Activated naive CD4-positive, alpha-beta T cell treated with anti-CD3 and anti-CD28 coated beads, Interleukin-2, amount 50 U/mL, for 24 hours (primary cell): Measurements from ENCODE around the gene RRAS2.

Source experiments
- H3K27ac Mint-ChIP-seq: one replicate; pipeline ENCODE4 v1.8.0; 2021; ENCODE audit warnings: mild to moderate bottlenecking, mixed read lengths
- H3K27me3 Mint-ChIP-seq: one replicate; pipeline ENCODE4 v1.8.0; 2021; ENCODE audit warnings: mixed read lengths
- H3K36me3 Mint-ChIP-seq: one replicate; pipeline ENCODE4 v1.8.0; 2021; ENCODE audit warnings: mixed read lengths
- H3K4me1 Mint-ChIP-seq: one replicate; pipeline ENCODE4 v1.8.0; 2021; ENCODE audit warnings: mixed read lengths
- H3K4me3 Mint-ChIP-seq: one replicate; pipeline ENCODE4 v1.8.0; 2021; ENCODE audit warnings: mild to moderate bottlenecking, mixed read lengths
- H3K9me3 Mint-ChIP-seq: one replicate; pipeline ENCODE4 v1.8.0; 2021; ENCODE audit warnings: mixed read lengths

The RRAS2 gene

GRCh38 chr11:14248580-14248981, 110.4 kb downstream of the RRAS2 start:
- Mint-ChIP-seq H3K9me3 (no peaks in the 10 kb centered on the region), H3K27me3 (no peaks in the 10 kb centered on the region), H3K4me3 (peak overlapping the region; percentile 59), H3K4me1 (peaks cover 24% of the 10 kb centered on the region), H3K27ac (no peak overlapping the region), H3K36me3 (peaks cover 2% of the 10 kb centered on the region)

- H3K4me1 Mint-ChIP-seq = peaks cover 24% of the 10 kb centered on the region
- H3K36me3 Mint-ChIP-seq = peaks cover 2% of the 10 kb centered on the region
- H3K27me3 Mint-ChIP-seq = no peaks in the 10 kb centered on the region
- H3K27ac Mint-ChIP-seq = no peak overlapping the region
- H3K9me3 Mint-ChIP-seq = no peaks in the 10 kb centered on the region
- no peak overlapping the region for H3K4me3 Mint-ChIP-seq
Measured at GRCh38 chr11:14245444-14245843, 113.5 kb downstream of the RRAS2 start.

GRCh38 chr11:14244926-14245325, 114.1 kb downstream of the RRAS2 start:
- Mint-ChIP-seq H3K27ac (no peak overlapping the region), H3K27me3 (no peaks in the 10 kb centered on the region), H3K4me1 (peaks cover 24% of the 10 kb centered on the region), H3K4me3 (no peak overlapping the region), H3K36me3 (peaks cover 2% of the 10 kb centered on the region), H3K9me3 (no peaks in the 10 kb centered on the region)

GRCh38 chr11:14242733-14243132, 116.2 kb downstream of the RRAS2 start:
- no peak overlapping the region for H3K27ac Mint-ChIP-seq

GRCh38 chr11:14242187-14242586, 116.8 kb downstream of the RRAS2 start:
- no peak overlapping the region for H3K27ac Mint-ChIP-seq
- no peaks in the 10 kb centered on the region for H3K9me3 Mint-ChIP-seq
- H3K4me1 Mint-ChIP-seq = no peaks in the 10 kb centered on the region

More at GRCh38 chr11:14242733-14243132, 116.2 kb downstream of the RRAS2 start:
- Mint-ChIP-seq H3K36me3 (peaks cover 2% of the 10 kb centered on the region), H3K4me3 (no peak overlapping the region), H3K4me1 (peaks cover 5% of the 10 kb centered on the region), H3K27me3 (no peaks in the 10 kb centered on the region), H3K9me3 (no peaks in the 10 kb centered on the region)

GRCh38 chr11:14240951-14241350, 118.0 kb downstream of the RRAS2 start:
- peaks cover 2% of the 10 kb centered on the region for H3K36me3 Mint-ChIP-seq
- H3K27ac Mint-ChIP-seq = no peak overlapping the region
- H3K4me3 Mint-ChIP-seq = no peak overlapping the region
- no peaks in the 10 kb centered on the region for H3K27me3 Mint-ChIP-seq
- peaks cover 3% of the 10 kb centered on the region for H3K4me1 Mint-ChIP-seq
- no peaks in the 10 kb centered on the region for H3K9me3 Mint-ChIP-seq

More at GRCh38 chr11:14242187-14242586, 116.8 kb downstream of the RRAS2 start:
- no peak overlapping the region for H3K4me3 Mint-ChIP-seq
- peaks cover 2% of the 10 kb centered on the region for H3K36me3 Mint-ChIP-seq
- no peaks in the 10 kb centered on the region for H3K27me3 Mint-ChIP-seq

GRCh38 chr11:14240221-14240620, 118.8 kb downstream of the RRAS2 start:
- peaks cover 2% of the 10 kb centered on the region for H3K36me3 Mint-ChIP-seq
- H3K9me3 Mint-ChIP-seq = no peaks in the 10 kb centered on the region
- H3K27me3 Mint-ChIP-seq = no peaks in the 10 kb centered on the region
- peaks cover 3% of the 10 kb centered on the region for H3K4me1 Mint-ChIP-seq
- H3K27ac Mint-ChIP-seq = no peak overlapping the region
- no peak overlapping the region for H3K4me3 Mint-ChIP-seq

GRCh38 chr11:14237444-14237961, 121.5 kb downstream of the RRAS2 start:
- H3K27ac Mint-ChIP-seq = no peak overlapping the region
- no peaks in the 10 kb centered on the region for H3K27me3 Mint-ChIP-seq
- H3K36me3 Mint-ChIP-seq = no peaks in the 10 kb centered on the region
- H3K4me3 Mint-ChIP-seq = no peak overlapping the region
- H3K4me1 Mint-ChIP-seq = peaks cover 3% of the 10 kb centered on the region
- no peaks in the 10 kb centered on the region for H3K9me3 Mint-ChIP-seq

GRCh38 chr11:14235701-14236100, 123.3 kb downstream of the RRAS2 start:
- Mint-ChIP-seq H3K27me3 (no peaks in the 10 kb centered on the region), H3K36me3 (no peaks in the 10 kb centered on the region), H3K4me1 (peaks cover 3% of the 10 kb centered on the region), H3K4me3 (no peak overlapping the region), H3K27ac (no peak overlapping the region), H3K9me3 (no peaks in the 10 kb centered on the region)

GRCh38 chr11:14234446-14234845, 124.5 kb downstream of the RRAS2 start:
- H3K27ac Mint-ChIP-seq = no peak overlapping the region

GRCh38 chr11:14232652-14233051, 126.3 kb downstream of the RRAS2 start:
- no peaks in the 10 kb centered on the region for H3K27me3 Mint-ChIP-seq
- no peak overlapping the region for H3K27ac Mint-ChIP-seq
- H3K4me3 Mint-ChIP-seq = no peak overlapping the region
- H3K36me3 Mint-ChIP-seq = no peaks in the 10 kb centered on the region
- H3K4me1 Mint-ChIP-seq = peaks cover 3% of the 10 kb centered on the region
- no peaks in the 10 kb centered on the region for H3K9me3 Mint-ChIP-seq

More at GRCh38 chr11:14234446-14234845, 124.5 kb downstream of the RRAS2 start:
- no peaks in the 10 kb centered on the region for H3K36me3 Mint-ChIP-seq
- H3K4me1 Mint-ChIP-seq = peaks cover 3% of the 10 kb centered on the region
- H3K27me3 Mint-ChIP-seq = no peaks in the 10 kb centered on the region
- H3K4me3 Mint-ChIP-seq = no peak overlapping the region
- no peaks in the 10 kb centered on the region for H3K9me3 Mint-ChIP-seq

- Mint-ChIP-seq H3K4me3 (no peak overlapping the region), H3K27me3 (no peaks in the 10 kb centered on the region), H3K4me1 (no peaks in the 10 kb centered on the region), H3K27ac (no peak overlapping the region), H3K9me3 (no peaks in the 10 kb centered on the region), H3K36me3 (peaks cover under 1% of the 10 kb centered on the region)
Measured at GRCh38 chr11:14230407-14230806, 128.6 kb downstream of the RRAS2 start.

GRCh38 chr11:14229472-14229871, 129.5 kb downstream of the RRAS2 start:
- Mint-ChIP-seq H3K4me1 (no peaks in the 10 kb centered on the region), H3K27me3 (no peaks in the 10 kb centered on the region), H3K9me3 (no peaks in the 10 kb centered on the region), H3K4me3 (no peak overlapping the region), H3K27ac (no peak overlapping the region), H3K36me3 (peaks cover 1% of the 10 kb centered on the region)

GRCh38 chr11:14228356-14228755, 130.6 kb downstream of the RRAS2 start:
- Mint-ChIP-seq H3K4me3 (no peak overlapping the region), H3K27me3 (no peaks in the 10 kb centered on the region), H3K36me3 (peaks cover 1% of the 10 kb centered on the region), H3K4me1 (no peaks in the 10 kb centered on the region), H3K9me3 (no peaks in the 10 kb centered on the region), H3K27ac (no peak overlapping the region)
